ENCODE data around the gene INTS1.

DNA sequence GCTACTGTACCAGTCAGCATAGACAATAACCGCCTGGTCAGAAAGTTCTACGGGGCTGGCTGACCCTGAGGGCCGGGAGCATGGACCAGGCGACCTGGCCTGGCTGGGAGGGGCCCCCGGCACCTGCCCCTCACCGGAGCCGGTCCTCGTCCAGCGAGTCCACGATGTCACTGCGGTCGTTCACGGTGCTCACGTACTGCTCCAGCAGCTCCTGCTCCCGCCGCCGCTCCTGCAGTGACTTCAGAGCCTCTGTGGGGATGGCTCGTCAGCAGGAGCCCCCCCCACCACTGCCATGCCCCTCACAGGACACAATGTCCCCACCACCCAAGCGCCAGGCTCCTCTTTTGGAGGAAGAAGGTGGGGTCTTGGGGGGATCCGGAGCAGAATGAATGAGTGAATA is 67.6 kb downstream of the INTS1 start:
- TF ChIP-seq CTCF (IDR thresholded peaks at IDR 0.05), result no peak
- TF ChIP-seq POLR2A (IDR thresholded peaks at IDR 0.05), result no peak
